Activated B cell treated with CpG ODN at 0.5 μM for 24 hours (primary cell): ENCODE measurements around the gene OR2J1. TPM values are rescaled to one million over a fixed set of nuclear protein-coding genes. Genes with fewer than 3 reads are reported as not detected.

ENCODE experiments used
- ATAC-seq: fragments of 200-7000 bp; cut with Tn5 transposase; one replicate; pipeline ENCODE4 v1.10.0; 2021; ENCODE audit warnings: low read depth, mild to moderate bottlenecking, moderate library complexity
- CTCF ChIA-PET: fragments of 350-600 bp; sonication (Branson Sonifier 250); formaldehyde crosslinking; loops from one replicate; lab custom pipeline; 2021; ENCODE audit warnings: antibody characterized with exemption; lab: Charles Lee
- POLR2A ChIA-PET: fragments of 350-600 bp; sonication (Branson Sonifier 250); formaldehyde crosslinking; loops from one replicate; lab custom pipeline; 2021; ENCODE audit warnings: antibody characterized with exemption; lab: Charles Lee
- DNase-seq: peaks from one replicate; pipeline ENCODE4 v3.0.0; 2022
- H3K27ac Mint-ChIP-seq: one replicate; pipeline ENCODE4 v1.8.0; 2020; ENCODE audit warnings: mixed read lengths
- H3K27me3 Mint-ChIP-seq: one replicate; pipeline ENCODE4 v1.8.0; 2021; ENCODE audit warnings: mixed read lengths
- H3K36me3 Mint-ChIP-seq: one replicate; pipeline ENCODE4 v1.8.0; 2021; ENCODE audit warnings: low read depth, mixed read lengths
- H3K4me1 Mint-ChIP-seq: one replicate; pipeline ENCODE4 v1.8.0; 2021; ENCODE audit warnings: mixed read lengths
- H3K4me3 Mint-ChIP-seq: one replicate; pipeline ENCODE4 v1.8.0; 2020; ENCODE audit warnings: mild to moderate bottlenecking, mixed read lengths
- H3K9me3 Mint-ChIP-seq: one replicate; pipeline ENCODE4 v1.8.0; 2020; ENCODE audit warnings: mixed read lengths
- intact Hi-C: fragments of 100-400 bp; cut with micrococcal nuclease; formaldehyde crosslinking; loops from one replicate; pipeline ENCODE4 v1.15.1; 2024
- total RNA-seq: library from RNA; stranded (reverse); gene quantifications from 2 replicates; pipeline ENCODE4 v1.2.3, GENCODE V29; 2022
- TF ChIP-seq, protein P1 (sequence below): fragments of 200-600 bp; IDR thresholded peaks from one replicate; pipeline ENCODE4 v1.8.0; 2022; ENCODE audit warnings: antibody characterized with exemption, mild to moderate bottlenecking

OR2J1 gene
- total RNA-seq, result not detected in 2 replicates

DNA sequence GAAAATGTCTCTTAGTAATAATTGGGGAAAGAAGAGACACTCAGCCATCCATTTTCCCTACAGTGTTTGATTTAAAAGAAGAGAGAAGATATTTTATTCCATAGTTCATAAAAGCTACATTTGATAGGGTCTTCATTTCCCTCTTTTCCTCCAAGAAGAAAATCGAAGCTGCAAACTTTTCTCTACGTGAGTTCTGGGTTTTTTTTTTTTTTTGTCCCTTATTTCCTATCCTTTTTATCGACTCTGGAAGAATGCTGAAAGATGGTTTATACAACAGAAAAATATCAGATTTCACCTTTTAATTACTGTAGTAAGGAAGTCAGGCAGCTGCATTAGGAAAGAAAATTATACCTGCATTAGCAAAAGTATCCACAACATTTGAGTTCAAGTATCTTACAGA lies at the start of gene OR2J1:
Gene OR2J1, plus strand, starts transcription at position 301 of the 400 bp plus-strand sequence. CDS start 1,453 bp downstream, outside the sequence.
- Mint-ChIP-seq H3K4me1 (no peaks in the 10 kb centered on the region), H3K36me3 (no peaks in the 10 kb centered on the region), H3K4me3 (no peak within 1 kb of the TSS), H3K27ac (no peak within 1 kb of the TSS), H3K27me3 (peaks cover 7% of the 10 kb centered on the region), H3K9me3 (no peaks in the 10 kb centered on the region)
- ATAC-seq (no peak), DNase-seq (no peak)
- CTCF ChIA-PET, result no interaction called here
- TF ChIP-seq, protein P1, sequence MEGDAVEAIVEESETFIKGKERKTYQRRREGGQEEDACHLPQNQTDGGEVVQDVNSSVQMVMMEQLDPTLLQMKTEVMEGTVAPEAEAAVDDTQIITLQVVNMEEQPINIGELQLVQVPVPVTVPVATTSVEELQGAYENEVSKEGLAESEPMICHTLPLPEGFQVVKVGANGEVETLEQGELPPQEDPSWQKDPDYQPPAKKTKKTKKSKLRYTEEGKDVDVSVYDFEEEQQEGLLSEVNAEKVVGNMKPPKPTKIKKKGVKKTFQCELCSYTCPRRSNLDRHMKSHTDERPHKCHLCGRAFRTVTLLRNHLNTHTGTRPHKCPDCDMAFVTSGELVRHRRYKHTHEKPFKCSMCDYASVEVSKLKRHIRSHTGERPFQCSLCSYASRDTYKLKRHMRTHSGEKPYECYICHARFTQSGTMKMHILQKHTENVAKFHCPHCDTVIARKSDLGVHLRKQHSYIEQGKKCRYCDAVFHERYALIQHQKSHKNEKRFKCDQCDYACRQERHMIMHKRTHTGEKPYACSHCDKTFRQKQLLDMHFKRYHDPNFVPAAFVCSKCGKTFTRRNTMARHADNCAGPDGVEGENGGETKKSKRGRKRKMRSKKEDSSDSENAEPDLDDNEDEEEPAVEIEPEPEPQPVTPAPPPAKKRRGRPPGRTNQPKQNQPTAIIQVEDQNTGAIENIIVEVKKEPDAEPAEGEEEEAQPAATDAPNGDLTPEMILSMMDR, result no peak
- POLR2A ChIA-PET, result no interaction called here
- intact Hi-C loops, result no loop called here

DNA sequence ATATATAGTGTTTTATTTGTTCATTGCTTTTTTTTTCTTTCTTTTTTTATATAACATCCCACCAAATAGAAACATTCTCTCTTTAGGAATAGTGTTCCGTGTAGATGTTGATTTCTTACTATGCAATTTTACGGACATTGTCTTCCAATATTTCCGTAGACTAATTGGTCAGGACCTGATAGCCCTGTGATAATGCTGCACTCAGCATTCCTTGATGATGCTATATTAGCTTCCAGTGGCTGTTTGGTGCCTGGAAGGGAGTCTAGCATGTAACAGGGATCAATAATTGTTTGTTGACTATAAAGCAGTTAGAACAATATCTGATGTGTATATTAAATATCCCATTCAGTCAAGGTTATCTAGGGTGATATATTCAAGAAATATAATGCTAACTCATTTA lies 47.6 kb upstream of the OR2J1 start:
- POLR2A ChIA-PET, result no interaction called here
- Mint-ChIP-seq H3K4me3 (no peak overlapping the region), H3K27me3 (peaks cover 19% of the 10 kb centered on the region), H3K27ac (no peak overlapping the region), H3K9me3 (peaks cover 6% of the 10 kb centered on the region), H3K36me3 (no peaks in the 10 kb centered on the region), H3K4me1 (no peaks in the 10 kb centered on the region)
- CTCF ChIA-PET, result no interaction called here
- ATAC-seq (no peak), DNase-seq (no peak)
- TF ChIP-seq, protein P1, result no peak
- intact Hi-C loops, result no loop called here

DNA sequence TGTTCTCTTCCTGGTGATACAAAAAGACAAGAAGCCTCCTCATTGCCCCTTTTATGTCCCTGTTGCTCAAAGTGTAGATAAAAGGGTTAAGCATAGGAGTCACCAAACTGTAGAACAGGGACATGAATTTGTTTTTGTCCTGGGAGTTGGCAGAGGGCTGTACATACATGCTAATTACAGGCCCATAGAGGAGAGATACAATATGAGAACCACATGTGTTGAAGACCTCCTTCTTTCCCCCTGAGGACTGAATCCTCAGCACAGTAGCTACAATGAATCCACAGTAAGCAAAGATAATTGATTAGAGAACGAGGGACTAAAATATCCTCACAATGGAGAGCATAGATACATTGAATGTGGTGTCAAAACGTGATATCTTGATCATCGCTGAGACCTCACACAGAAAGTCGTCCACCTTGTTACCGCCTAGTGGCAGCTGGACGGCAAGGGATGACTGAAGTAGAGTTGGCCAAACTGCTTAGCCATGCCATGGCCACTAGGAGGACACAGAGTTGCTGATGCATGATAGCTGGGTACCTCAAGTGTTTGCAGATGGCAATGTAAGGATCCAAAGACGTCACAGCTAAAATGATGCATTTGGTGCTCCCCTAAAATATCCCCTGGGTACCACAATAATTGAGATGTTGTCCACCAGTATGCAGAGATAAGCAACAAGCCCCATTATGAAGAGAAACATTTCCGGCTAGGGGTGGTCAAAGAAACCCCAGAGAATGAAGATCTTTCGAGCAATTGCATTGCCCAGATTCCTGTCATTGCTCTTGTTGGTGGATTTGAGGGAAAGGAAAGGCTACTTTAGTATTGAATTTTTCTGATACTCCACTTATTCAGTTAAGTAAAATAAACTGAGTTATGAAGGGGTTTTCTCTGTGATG lies 27.2 kb upstream of the OR2J1 start:
- ChIA-PET CTCF (no interaction called here), POLR2A (no interaction called here)
- no peaks in the 10 kb centered on the region for H3K36me3 Mint-ChIP-seq
- H3K27ac Mint-ChIP-seq, result no peak overlapping the region
- DNase-seq (no peak), ATAC-seq (peak; percentile 47)
- H3K9me3 Mint-ChIP-seq, result peaks cover 5% of the 10 kb centered on the region
- TF ChIP-seq, protein P1, result no peak
- H3K4me3 Mint-ChIP-seq, result no peak overlapping the region
- no peaks in the 10 kb centered on the region for H3K4me1 Mint-ChIP-seq
- intact Hi-C loops, result no loop called here
- peaks cover 21% of the 10 kb centered on the region for H3K27me3 Mint-ChIP-seq

DNA sequence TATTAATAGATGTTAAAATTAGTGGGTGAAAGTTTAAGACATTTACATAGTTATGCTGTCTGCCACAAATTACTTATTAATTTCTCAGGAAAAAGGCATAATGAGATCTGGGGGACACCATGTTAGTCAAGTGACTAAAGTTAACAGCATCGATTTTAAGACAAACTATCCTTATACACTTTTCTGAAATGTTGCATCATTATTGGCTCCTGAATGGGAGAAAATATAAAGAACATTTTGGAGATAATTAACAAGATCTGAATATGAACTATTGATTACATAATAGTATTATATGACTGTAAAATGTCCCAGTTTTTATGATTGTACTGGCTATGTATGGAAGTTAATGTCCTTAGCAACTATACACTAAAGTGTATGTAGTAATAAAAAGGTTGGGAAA lies 20.1 kb upstream of the OR2J1 start:
- Mint-ChIP-seq H3K27ac (no peak overlapping the region), H3K4me1 (no peaks in the 10 kb centered on the region), H3K9me3 (no peaks in the 10 kb centered on the region), H3K36me3 (no peaks in the 10 kb centered on the region), H3K4me3 (no peak overlapping the region), H3K27me3 (peaks cover 16% of the 10 kb centered on the region)
- ATAC-seq (no peak), DNase-seq (no peak)
- TF ChIP-seq, protein P1, result no peak
- ChIA-PET POLR2A (no interaction called here), CTCF (no interaction called here)
- intact Hi-C loops, result no loop called here

DNA sequence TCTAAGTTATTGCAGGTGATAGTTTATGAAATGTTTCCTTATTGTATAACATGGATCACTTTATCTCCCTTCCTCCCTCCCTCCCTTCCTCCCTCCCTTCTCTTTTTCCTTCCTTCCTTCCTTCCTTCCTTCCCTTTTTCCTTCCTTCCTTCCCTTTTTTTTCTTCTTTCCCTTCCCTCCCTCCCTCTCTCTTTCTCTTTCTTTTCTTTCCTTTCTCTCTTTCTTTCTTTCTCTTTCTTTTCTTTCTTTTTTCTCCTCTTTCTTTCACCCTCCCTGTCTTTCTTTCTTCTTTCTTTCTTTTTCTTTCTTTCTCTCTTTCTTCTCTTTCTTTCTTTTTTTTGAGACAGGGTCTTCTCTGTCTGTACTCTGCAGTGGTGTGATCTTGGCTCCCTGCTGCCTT lies 18.0 kb upstream of the OR2J1 start:
- H3K4me1 Mint-ChIP-seq, result no peaks in the 10 kb centered on the region
- H3K9me3 Mint-ChIP-seq, result no peaks in the 10 kb centered on the region
- CTCF ChIA-PET, result no interaction called here
- POLR2A ChIA-PET, result no interaction called here
- TF ChIP-seq, protein P1, result no peak
- H3K4me3 Mint-ChIP-seq, result no peak overlapping the region
- no peaks in the 10 kb centered on the region for H3K36me3 Mint-ChIP-seq
- intact Hi-C loops, result no loop called here
- no peak overlapping the region for H3K27ac Mint-ChIP-seq
- ATAC-seq (no peak), DNase-seq (no peak)
- peaks cover 14% of the 10 kb centered on the region for H3K27me3 Mint-ChIP-seq
